Measurements from ENCODE around the gene WDFY3.

WDFY3 gene

GRCh38 chr4:84966382-84967242 is at the start of gene WDFY3:
WDFY3 (minus strand) TSS chr4:84966690; CDS start chr4:84860591, 106,099 bp downstream.
- DNase-seq (ENCODE audit: insufficient read length, low spot score), result peak; percentile 71
- TF ChIP-seq, protein P1, sequence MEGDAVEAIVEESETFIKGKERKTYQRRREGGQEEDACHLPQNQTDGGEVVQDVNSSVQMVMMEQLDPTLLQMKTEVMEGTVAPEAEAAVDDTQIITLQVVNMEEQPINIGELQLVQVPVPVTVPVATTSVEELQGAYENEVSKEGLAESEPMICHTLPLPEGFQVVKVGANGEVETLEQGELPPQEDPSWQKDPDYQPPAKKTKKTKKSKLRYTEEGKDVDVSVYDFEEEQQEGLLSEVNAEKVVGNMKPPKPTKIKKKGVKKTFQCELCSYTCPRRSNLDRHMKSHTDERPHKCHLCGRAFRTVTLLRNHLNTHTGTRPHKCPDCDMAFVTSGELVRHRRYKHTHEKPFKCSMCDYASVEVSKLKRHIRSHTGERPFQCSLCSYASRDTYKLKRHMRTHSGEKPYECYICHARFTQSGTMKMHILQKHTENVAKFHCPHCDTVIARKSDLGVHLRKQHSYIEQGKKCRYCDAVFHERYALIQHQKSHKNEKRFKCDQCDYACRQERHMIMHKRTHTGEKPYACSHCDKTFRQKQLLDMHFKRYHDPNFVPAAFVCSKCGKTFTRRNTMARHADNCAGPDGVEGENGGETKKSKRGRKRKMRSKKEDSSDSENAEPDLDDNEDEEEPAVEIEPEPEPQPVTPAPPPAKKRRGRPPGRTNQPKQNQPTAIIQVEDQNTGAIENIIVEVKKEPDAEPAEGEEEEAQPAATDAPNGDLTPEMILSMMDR (IDR thresholded peaks at IDR 0.05; ENCODE audit: insufficient read depth, missing control alignments), result peak; percentile 7
- no peak for FAIRE-seq

DNA sequence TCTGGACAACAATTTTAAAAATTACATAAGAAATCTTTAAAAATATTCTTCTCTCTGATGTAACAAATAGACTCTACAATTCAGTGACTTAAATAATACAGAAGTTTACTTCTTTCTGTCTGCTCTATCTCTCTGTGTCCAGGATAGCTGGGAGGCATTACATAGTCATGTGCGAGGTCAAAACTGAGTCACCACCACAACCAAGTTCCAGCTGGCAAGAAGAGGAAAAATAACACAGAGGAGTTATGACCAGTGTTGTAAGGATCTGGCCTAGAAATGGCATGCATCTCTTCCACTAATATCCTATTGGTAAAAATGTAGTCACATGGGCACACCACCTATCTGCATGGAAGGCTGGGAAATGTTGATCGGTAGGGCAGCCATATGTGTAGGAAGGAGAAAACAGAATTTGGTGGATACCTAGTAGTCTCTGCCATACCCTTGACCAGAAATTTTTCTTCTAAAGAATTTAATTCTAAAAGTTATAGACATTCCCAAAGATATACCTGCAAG is 39.4 kb upstream of the WDFY3 start:
- no peak for FAIRE-seq
- TF ChIP-seq, protein P1 (IDR thresholded peaks at IDR 0.05; ENCODE audit: insufficient read depth, missing control alignments), result no peak
- DNase-seq (ENCODE audit: insufficient read length, low spot score), result no peak

- TF ChIP-seq, protein P1 (IDR thresholded peaks at IDR 0.05; ENCODE audit: insufficient read depth, missing control alignments), result no peak
- no peak for FAIRE-seq
- DNase-seq (ENCODE audit: insufficient read length, low spot score), result no peak
These were observed 33.9 kb upstream of the WDFY3 start for GRCh38 chr4:85000343-85000742.

DNA sequence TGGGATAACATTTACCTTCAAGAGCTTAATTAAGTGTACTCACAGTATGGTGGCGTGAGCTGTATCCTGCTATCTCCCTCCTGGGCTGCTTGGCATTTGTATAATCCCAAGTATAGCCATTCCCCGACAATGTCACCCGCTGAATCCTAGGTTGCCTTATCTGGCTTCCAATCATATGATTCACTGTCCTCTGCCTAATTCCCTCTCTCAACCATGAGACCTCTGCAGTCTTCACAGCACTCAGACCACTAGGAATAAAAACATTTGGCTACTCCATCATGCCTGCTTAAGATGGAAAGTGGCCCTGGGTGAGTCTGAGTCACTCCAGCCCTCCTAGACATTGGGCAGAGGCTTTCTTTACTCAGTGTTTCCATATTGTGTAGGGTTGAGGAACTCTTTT is 28.9 kb upstream of the WDFY3 start:
- TF ChIP-seq, protein P1 (IDR thresholded peaks at IDR 0.05; ENCODE audit: insufficient read depth, missing control alignments), result no peak
- no peak for FAIRE-seq
- DNase-seq (ENCODE audit: insufficient read length, low spot score), result no peak

- FAIRE-seq (no peak), DNase-seq (ENCODE audit: insufficient read length, low spot score) (no peak)
- TF ChIP-seq, protein P1 (IDR thresholded peaks at IDR 0.05; ENCODE audit: insufficient read depth, missing control alignments), result no peak
These were observed 27.8 kb upstream of the WDFY3 start for GRCh38 chr4:84994280-84994679.

DNA sequence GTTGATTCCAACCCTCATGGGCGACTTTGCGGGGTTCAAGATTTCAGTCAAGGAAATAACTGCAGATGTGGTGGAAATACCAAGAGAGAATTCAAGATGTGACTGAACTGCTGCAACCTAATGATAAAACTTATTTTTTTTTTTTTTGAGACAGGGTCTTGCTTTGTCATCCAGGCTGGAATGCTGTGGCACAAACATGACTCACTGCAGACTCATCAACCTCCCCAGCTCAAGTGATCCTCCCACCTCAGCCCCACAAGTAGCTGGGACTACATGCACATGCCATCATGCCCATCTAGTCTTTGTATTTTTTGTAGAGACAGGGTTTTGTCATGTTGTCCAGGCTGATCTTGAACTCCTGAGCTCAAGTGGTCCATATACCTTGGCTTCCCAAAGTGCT is 19.5 kb upstream of the WDFY3 start:
- TF ChIP-seq, protein P1 (IDR thresholded peaks at IDR 0.05; ENCODE audit: insufficient read depth, missing control alignments), result no peak
- no peak for DNase-seq (ENCODE audit: insufficient read length, low spot score)
- no peak for FAIRE-seq

GRCh38 chr4:84977396-84977795 is 10.9 kb upstream of the WDFY3 start:
- TF ChIP-seq, protein P1 (IDR thresholded peaks at IDR 0.05; ENCODE audit: insufficient read depth, missing control alignments), result no peak

More at GRCh38 chr4:84977396-84977795, 10.9 kb upstream of the WDFY3 start:
- no peak for DNase-seq (ENCODE audit: insufficient read length, low spot score)
- FAIRE-seq, result no peak

Data from D721Med (cell line).